ENCODE measurements around the gene LYSET.
A peak's percentile ranks its signal among the peaks of the same experiment; 100 is the strongest.
"Not testable (repeated sequence)": the region's sequence is repeated elsewhere in the genome, so short reads cannot be mapped to it uniquely, and the experiment has no call there.

LYSET gene

DNA sequence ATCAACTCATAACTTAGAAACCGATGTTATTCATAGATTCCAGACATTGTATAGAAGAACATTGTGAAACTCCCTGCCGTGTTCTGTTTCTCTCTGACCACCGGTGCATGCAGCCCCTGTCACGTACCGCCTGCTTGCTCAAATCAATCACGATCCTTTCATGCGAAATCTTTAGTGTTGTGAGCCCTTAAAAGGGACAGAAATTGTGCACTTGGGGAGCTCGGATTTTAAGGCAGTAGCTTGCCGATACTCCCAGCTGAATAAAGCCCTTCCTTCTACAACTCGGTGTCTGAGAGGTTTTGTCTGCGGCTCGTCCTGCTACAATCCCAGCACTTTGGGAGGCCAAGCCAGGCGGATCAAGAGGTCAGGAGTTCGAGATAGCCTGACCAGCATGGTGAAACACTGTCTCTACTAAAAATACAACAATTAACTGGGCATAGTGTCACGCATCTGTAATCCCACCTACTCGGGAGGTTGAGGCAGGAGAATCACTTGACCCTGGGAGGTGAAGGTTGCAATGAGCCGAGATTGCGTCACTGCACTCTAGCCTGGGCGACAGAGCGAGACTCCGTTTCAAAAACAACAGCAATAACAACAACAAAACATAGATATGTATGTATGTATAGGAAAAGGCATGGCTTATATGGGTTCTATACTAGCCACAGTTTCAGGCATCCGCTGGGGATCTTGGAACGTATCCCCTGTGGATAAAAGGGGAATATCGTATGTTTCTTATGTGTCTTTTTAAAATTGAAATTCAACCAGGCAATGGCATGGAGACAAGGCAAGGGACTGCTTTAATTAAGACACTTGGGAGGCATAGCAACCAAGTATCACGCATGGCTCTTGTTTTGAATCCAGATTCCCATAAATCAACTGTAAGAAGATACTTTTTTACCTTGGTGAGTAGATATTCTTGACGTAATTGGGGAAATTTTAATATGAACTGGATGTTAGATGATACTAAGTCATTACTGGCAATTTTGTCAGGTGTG is 19.5 kb upstream of the LYSET start:
- intact Hi-C loops (cut with DNase I) = not testable (repeated sequence)
- peak in 1 of 42 donors; percentile 6 for DNase-seq

DNA sequence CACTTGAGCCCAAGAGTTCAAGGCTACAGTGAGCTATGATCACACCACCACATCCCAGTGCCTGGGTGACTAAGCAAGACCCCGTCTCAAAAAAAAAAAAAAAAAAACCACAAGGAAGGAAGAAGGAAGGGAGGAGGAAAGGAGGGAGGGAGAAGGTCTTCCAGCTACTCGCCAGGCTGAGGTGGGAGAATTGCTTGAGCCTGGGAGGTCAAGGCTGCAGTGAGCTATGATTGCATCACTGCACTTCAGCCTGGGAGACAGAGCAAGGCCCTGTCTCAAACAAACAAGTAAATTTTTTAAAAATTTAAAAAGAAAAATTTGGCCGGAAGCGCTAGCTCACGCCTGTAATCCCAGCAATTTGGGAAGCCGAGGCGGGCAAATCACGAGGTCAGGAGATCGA is 16.5 kb upstream of the LYSET start:
- intact Hi-C loops (cut with DNase I) = not testable (repeated sequence)
- peak in 2 of 42 donors; percentile 30 to 35 for DNase-seq

DNA sequence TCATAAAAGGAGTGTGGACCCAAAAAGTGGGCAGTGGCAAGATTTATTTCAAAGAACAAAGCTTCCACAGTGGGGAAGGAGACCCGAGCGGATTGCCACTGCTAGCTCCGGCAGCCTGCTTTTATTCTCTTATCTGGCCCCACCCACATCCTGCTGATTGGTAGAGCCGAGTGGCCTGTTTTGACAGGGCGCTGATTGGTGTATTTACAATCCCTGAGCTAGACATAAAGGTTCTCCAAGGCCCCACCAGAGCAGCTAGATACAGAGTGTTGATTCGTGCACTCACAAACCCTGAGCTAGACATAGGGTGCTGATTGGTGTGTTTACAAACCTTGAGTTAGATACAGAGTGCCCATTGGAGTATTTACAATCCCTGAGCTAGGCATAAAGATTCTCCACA is 15.5 kb upstream of the LYSET start:
- intact Hi-C loops (cut with DNase I) = not testable (repeated sequence)
- DNase-seq = peak in 1 of 42 donors; percentile 9

DNA sequence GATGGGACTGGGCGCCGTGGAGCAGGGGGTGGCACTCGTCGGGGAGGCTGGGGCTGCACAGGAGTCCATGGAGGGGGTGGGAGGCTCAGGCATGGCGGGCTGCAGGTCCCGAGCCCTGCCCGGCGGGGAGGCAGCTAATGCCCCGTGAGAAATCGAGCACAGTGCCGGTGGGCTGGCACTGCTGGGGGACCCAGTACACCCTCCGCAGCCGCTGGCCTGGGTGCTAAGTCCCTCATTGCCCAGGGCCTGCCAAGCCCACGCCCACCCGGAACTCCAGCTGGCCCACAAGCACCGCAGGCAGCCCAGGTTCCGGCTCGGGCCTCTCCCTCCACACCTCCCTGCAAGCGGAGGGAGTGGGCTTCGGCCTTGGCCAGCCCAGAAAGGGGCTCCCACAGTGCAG is 15.0 kb upstream of the LYSET start:
- peak in 1 of 42 donors; percentile 1 for DNase-seq
- intact Hi-C loops (cut with DNase I) = not testable (repeated sequence)

DNA sequence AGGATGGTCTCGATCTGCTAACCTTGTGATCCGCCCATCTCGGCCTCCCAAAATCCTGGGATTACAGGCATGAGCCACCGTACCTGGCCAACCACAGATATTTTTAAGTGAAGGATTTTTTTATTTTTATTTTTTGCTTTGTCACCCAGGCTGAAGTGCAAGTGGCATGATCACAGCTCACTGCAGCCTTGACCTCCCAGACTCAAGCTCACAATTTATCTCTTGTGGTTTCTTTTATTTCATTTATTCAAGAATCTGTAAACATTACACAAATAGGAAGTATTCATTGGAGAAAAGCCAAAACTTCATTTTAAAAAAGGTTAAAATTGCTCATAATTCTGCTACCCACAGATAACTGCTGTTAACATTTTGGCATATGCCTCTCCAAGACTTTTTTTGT is 13.7 kb upstream of the LYSET start:
- intact Hi-C loops (cut with DNase I) = no loop called here
- DNase-seq = peak in 1 of 42 donors; percentile 30

DNA sequence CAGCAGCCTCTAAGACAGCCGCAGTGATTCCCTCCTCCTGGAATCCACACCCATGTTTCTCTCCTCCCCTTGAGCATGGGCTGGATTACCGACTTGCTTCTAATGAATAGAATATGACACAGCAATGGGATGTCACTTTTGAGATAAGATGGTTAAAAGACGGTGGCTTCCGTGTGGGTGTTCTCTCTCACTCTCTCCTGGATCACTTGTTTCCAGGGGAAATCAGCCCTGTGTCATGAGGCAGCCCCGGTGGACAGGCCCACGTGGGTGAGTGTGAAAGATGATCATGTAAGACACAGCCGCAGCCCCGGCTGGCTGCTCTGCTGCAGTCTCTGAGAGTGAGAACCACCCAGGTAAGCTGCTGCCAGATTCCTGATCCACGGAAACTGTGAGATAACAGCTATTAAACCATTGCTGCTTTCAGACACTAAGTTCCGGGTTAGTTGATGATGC is 11.1 kb upstream of the LYSET start:
- DNase-seq = peak; percentile 21 to 92 (median 69)
- intact Hi-C loops (cut with DNase I) = no loop called here

DNA sequence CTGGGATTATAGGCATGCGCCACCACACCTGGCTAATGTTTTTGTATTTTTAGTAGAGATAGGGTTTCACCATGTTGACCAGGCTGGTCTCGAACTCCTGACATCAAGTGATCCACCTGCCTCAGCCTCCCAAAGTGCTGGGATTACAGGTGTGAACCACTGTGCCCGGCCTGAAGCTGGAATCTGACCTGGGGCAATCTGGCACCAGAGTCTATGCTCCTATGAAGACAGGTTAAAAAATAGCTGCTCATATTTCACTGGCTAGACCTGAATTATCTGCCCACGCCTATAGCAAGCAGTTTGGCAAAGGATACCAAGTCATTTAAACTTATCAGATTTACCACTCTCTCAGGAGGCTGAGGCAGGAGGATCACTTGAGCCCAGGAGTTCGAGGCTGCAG is 10.4 kb upstream of the LYSET start:
- DNase-seq; intact Hi-C loops (cut with DNase I): not testable (repeated sequence)

DNA sequence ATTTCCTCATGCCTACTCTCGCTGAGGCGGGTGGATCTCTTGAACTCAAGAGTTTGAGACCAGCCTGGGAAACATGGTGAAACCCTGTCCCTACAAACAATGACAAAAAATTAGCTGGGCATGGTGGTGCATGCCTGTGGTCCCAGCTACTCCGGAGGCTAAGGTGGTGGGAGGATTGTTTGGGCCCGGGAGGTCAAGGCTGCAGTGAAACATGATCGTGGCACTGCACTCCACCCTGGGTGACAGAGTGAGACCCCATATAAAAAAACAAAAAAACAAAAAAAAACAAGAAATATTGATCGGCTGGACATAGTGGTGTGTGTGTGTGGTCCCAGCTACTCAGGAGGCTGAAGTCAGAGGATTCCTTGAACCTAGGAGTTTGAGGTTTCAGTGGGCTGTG is 9.6 kb upstream of the LYSET start:
- DNase-seq = no peak
- intact Hi-C loops (cut with DNase I) = no loop called here

DNA sequence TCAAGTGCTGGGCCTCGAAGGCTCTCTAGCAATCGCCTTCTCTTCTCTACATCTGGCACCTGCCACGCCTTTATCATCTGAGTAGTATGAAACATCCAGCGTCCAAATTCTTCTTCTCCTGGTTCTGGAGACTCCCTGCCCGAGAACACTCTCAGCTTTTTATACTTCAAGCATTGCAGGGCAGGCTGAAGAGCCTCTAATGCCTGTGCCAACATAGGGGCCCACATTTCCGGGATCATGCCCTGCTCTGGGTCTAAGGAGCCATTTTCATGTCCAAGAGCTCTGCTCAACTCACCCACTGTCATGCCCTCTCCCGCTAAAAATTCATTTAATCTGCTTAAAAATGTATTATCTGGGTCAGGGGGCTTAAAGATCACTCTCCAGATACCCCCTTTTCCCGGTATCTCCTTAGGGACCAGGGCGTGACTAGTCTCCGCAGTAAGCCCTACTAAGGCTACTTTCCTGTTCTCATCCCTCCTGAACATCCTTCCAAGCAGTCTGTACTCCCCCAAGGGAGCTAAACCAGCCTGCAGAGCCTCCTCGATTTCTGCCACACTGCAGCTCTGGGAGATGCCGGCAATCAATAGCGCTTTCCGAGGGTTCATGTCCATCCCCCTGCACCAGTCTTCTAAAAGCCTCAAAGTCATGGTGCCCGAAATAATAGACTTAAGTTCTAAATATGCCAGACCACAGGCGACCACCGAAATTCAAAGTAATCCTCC is 1.4 kb upstream of the LYSET start:
- intact Hi-C loops (cut with DNase I) = no loop called here
- DNase-seq = peak in 2 of 42 donors; percentile 12 to 22

DNA sequence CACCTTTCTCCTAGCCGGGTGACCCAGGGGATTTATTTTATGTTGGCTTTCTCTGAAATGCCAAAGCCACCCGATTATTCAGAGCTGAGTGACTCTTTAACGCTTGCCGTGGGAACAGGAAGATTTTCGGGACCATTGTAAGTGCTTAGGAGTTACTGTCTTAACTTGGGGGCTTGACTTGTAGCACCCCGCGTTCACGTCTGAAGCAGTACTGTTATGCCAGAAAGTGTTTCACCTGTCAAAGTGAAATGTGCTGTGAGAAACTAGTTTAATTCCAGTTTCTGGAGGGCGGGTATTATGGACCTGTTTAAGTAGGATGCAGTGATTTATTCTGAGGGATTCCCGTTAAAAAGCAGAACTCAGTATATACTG is 218 bp downstream of the LYSET start:
- intact Hi-C loops (cut with DNase I) = loop anchor here (1.0 kb wide), 1 partner anchor 22 kb away; the partner anchor contains the start of genes GON7 and UBR7
- DNase-seq = no peak

DNA sequence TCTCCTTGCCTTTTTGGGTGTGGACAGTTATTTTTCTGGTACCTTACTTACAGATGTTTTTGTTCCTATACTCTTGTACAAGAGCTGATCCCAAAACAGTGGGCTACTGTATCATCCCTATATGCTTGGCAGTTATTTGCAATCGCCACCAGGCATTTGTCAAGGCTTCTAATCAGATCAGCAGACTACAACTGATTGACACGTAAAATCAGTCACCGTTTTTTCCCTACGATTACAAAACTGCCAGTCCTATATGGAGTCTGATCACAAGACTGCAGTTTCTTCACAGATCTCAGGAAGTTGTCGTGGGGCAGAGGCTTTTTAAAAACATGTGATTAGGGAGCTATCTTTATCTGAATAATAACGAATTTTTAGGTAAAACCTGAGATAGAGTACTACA is 1.3 kb downstream of the LYSET start:
- no peak for DNase-seq
- intact Hi-C loops (cut with DNase I) = no loop called here

DNA sequence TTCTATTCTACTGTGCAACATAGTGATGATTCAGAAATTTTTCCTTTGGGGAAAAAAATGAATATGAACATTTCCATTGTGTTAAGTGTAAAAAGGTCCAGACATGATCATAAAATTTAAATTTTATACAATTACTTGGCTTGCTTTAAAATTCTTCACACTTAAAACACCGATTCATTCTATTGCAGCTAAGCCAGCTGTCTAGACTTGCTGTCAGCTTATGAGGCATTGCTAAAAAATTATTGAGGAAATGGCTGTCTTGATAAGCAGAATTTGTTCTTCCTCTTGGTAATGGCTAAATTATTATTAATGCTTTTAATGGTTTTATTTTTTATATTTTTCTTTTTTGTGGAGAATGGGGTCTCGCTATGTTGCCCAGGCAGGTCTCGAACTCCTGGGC is 1.8 kb downstream of the LYSET start:
- intact Hi-C loops (cut with DNase I) = no loop called here
- DNase-seq = no peak

DNA sequence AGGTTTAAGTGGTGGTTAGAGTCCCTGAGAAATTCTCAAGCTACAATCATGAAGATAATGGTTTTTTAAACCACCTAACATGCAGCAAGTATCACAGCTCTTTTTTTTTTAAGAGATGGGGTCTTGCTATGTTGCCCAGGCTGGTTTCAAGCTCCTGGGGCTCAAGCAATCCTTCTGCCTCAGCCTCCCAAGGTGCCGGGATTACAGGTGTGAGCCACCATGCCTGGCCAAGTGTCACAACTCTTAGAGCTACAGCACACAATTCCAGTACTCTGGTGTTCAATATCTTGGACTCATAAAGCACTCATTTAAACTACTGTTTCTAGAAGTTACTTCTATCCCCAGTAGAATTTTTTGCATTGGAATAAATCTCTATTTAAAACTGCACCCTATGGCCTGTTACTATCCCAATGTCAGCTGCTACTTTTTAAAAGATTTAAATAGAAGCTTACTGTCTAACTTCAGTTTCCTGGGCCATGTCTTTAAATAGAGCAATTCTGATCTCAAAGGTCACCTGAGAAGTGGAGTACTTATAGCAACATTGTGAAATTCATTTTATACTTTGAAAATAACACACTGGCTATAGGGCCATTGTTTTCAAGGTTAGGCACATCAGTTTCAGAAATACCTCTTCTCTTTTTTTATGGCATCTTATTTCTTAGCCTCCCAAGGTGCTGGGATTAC is 10.3 kb downstream of the LYSET start:
- no peak for DNase-seq
- intact Hi-C loops (cut with DNase I) = no loop called here

DNA sequence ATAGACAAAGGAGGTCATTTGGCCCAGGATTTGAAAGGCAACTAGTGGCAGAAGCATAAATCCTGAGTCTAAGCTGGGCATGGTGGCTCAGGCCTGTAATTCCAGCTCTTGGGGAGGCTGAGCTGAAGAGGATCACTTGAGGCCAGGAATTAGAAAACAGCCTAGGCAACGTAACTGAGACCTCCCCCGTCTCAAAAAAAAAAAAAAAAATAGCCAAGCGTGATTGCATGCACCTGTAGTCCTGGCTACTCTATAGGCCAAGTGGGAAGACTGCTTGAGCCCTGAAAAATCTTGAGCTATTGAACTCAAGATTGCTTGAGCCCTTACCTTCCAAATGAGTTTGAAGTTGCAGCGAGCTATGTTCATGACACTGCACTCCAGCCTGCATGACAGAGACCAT is 13.9 kb downstream of the LYSET start:
- intact Hi-C loops (cut with DNase I) = no loop called here
- DNase-seq = no peak

DNA sequence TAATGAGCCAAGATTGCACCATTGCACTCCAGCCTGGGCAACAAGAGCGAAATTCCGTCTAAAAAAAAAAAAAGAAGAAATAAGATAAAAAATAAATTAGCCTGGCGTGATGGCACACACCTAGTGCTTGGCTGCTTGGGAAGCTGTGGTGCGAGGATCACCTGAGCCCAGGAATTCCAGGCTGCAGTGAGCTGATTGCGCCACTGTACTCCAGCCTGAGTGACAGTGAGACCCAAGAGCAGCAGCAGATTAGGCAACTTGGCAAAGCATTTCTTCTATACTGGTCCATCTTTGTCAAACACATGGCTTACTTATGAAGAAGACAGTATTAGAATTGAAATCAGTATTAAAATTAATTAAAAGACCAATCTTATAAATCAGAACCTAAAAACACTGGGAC is 15.4 kb downstream of the LYSET start:
- intact Hi-C loops (cut with DNase I) = no loop called here
- no peak for DNase-seq

DNA sequence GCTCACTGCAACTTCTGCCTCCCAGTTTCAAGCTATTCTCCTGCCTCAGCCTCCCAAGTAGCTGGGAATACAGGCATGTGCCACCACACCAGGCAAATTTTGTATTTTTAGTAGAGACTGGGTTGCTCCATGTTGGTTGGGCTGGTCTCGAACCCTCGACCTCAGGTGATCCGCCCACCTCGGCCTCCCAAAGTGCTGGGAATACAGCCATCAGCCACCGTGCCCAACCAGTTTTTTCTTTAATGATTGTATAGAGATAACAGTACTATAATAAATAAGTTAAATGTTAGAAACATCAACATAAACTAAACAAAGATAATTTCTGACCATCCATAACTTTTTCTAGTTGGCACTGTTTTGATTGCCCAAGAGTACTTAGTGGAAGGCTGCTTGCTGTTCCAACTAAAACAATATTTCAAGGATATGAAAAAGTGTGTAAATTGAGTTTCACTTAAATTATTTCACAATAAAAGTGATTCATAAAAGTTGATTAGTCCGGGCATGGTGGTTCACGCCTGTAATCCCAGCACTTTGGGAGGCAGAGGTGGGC is 16.1 kb downstream of the LYSET start:
- intact Hi-C loops (cut with DNase I) = no loop called here

DNA sequence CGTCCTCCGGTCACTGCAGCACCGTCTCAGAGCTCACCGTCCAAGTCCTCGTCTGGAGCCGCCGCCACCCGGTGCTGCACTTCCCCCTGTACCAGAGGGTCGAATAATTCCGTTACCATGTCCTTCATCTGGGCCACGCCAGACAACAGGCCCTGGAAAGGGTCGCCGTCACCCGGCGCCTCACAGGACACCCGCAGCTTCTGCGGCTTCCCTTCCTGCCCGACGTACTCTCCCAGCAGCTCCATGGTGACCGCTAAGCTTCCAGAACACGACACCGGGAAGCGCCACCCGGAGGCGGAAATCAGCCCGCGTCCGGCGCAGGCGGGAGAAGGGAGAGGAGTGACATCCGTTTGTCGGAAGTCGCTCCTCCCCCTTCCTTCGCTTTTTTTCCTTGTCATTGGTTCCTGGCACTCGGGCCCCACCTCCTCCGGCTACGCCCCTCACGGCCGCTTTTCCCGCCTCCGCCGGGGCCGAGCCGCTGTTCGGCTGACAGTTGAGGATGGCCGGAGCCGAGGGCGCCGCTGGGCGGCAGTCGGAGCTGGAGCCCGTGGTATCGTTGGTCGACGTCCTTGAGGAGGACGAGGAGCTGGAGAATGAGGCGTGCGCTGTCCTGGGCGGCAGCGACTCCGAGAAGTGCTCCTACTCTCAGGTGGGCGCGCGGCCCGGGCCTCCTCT is 21.8 kb downstream of the LYSET start, which contains the start of the genes GON7 and UBR7:
Gene GON7 (minus strand): TSS at position 273 of the 675 bp plus-strand sequence. CDS start 28 bp downstream, at position 245.
Gene UBR7 (plus strand): TSS at position 464 of the 675 bp plus-strand sequence. CDS start 36 bp downstream, at position 500.
- intact Hi-C loops (cut with DNase I) = loop anchor here (1.0 kb wide), 1 partner anchor 22 kb away; the partner anchor contains the start of gene LYSET
- peak; percentile 91 to 99 (median 97) for DNase-seq

More for the DNA sequence above, 16.1 kb downstream of the LYSET start:
- no peak for DNase-seq

Measured in head of caudate nucleus (tissue), 42 donors.